Activated T-cell treated with anti-CD3 and anti-CD28 coated beads for 24 hours (primary cell): ENCODE results near the gene CD69.
"Not testable (repeated sequence)": the region's sequence is repeated elsewhere in the genome, so short reads cannot be mapped to it uniquely, and the experiment has no call there.

Experiments used
- DNase-seq: peaks from one replicate; pipeline ENCODE4 v3.0.0-alpha.2; 2020; ENCODE audit warnings: low read depth

The CD69 gene

GRCh38 chr12:9749640-9750039, 11.1 kb downstream of the CD69 start:
- DNase-seq: no peak

GRCh38 chr12:9745199-9745598, 15.5 kb downstream of the CD69 start:
- DNase-seq: no peak

- no peak for DNase-seq
Measured at GRCh38 chr12:9742661-9743060, 18.0 kb downstream of the CD69 start.

- DNase-seq: peak; percentile 58
Measured at GRCh38 chr12:9741726-9742125, 19.0 kb downstream of the CD69 start.

- no peak for DNase-seq
Measured at GRCh38 chr12:9740106-9740750, 20.5 kb downstream of the CD69 start.

GRCh38 chr12:9739404-9740105, 21.1 kb downstream of the CD69 start:
- DNase-seq: not testable (repeated sequence)

GRCh38 chr12:9738905-9739304, 21.8 kb downstream of the CD69 start:
- DNase-seq: not testable (repeated sequence)

- no peak for DNase-seq
Measured at GRCh38 chr12:9736936-9737705, 23.6 kb downstream of the CD69 start.

- no peak for DNase-seq
Measured at GRCh38 chr12:9735601-9736000, 25.1 kb downstream of the CD69 start.

- DNase-seq: no peak
Measured at GRCh38 chr12:9732921-9733461, 27.7 kb downstream of the CD69 start, which contains the start of gene CLECL1. Gene CLECL1, minus strand, starts transcription at chr12:9733097.

GRCh38 chr12:9731797-9732196, 28.9 kb downstream of the CD69 start:
- DNase-seq: no peak

GRCh38 chr12:9731393-9731792, 29.3 kb downstream of the CD69 start:
- no peak for DNase-seq

GRCh38 chr12:9730591-9730990, 30.1 kb downstream of the CD69 start:
- no peak for DNase-seq

- no peak for DNase-seq
Measured at GRCh38 chr12:9730011-9730410, 30.7 kb downstream of the CD69 start.

- no peak for DNase-seq
Measured at GRCh38 chr12:9729082-9729481, 31.6 kb downstream of the CD69 start.

GRCh38 chr12:9727813-9728212, 32.9 kb downstream of the CD69 start:
- DNase-seq: no peak

- DNase-seq: no peak
Measured at GRCh38 chr12:9725213-9725870, 35.4 kb downstream of the CD69 start.

- no peak for DNase-seq
Measured at GRCh38 chr12:9724023-9724422, 36.7 kb downstream of the CD69 start.

GRCh38 chr12:9721394-9722092, 39.2 kb downstream of the CD69 start:
- no peak for DNase-seq

GRCh38 chr12:9719790-9720189, 40.9 kb downstream of the CD69 start:
- DNase-seq: no peak

- DNase-seq: no peak
Measured at GRCh38 chr12:9718968-9719367, 41.7 kb downstream of the CD69 start.
